GM23338 (cell line): Measurements from ENCODE around the gene C1orf87. TPM values are rescaled to one million over a fixed set of nuclear protein-coding genes. Genes with fewer than 3 reads are reported as not detected.

Experiments
- ATAC-seq: fragments of 200-7000 bp; cut with Tn5 transposase; 3 replicates; pipeline ENCODE4 v1.9.1; 2020
- DNase-seq: peaks from one replicate; pipeline ENCODE4 v3.0.0-alpha.2; 2015; ENCODE audit warnings: low spot score
- H2AFZ ChIP-seq: fragments of 200-600 bp; sonication (generic); 2 replicates; pipeline ENCODE4 v1.8.0; 2016; ENCODE audit warnings: antibody characterized with exemption, mild to moderate bottlenecking, moderate library complexity
- H3F3A ChIP-seq: fragments of 200-600 bp; sonication (generic); replicated peaks from 2 replicates; pipeline ENCODE4 v1.8.0; 2017; ENCODE audit warnings: antibody characterized with exemption, mixed run types, low read depth
- H3K27ac ChIP-seq: fragments of 200-600 bp; sonication (generic); 2 replicates; pipeline ENCODE4 v1.6.1; 2016; ENCODE audit warnings: low read depth
- H3K27me3 ChIP-seq: fragments of 200-600 bp; sonication (generic); 2 replicates; pipeline ENCODE4 v1.8.0; 2016; ENCODE audit warnings: mild to moderate bottlenecking, mixed run types, moderate library complexity; ENCODE audit not compliant: insufficient read depth
- H3K36me3 ChIP-seq: fragments of 200-600 bp; sonication (generic); 2 replicates; pipeline ENCODE4 v1.8.0; 2016; ENCODE audit warnings: mild to moderate bottlenecking; ENCODE audit not compliant: insufficient read depth
- H3K4me1 ChIP-seq: fragments of 200-600 bp; sonication (generic); 2 replicates; pipeline ENCODE4 v1.8.0; 2016; ENCODE audit warnings: mild to moderate bottlenecking, moderate library complexity; ENCODE audit not compliant: insufficient read depth
- H3K4me2 ChIP-seq: fragments of 200-600 bp; sonication (generic); 2 replicates; pipeline ENCODE4 v1.7.1; 2017; ENCODE audit warnings: mixed run types
- H3K4me3 ChIP-seq: fragments of 200-600 bp; sonication (generic); 2 replicates; pipeline ENCODE4 v1.6.1; 2016; ENCODE audit warnings: mixed run types
- H3K79me2 ChIP-seq: fragments of 200-600 bp; sonication (generic); replicated peaks from 2 replicates; pipeline ENCODE4 v1.8.0; 2017; ENCODE audit warnings: mild to moderate bottlenecking; ENCODE audit not compliant: insufficient read depth
- H3K9me2 ChIP-seq: fragments of 200-600 bp; sonication (generic); 2 replicates; pipeline ENCODE4 v1.8.0; 2017; ENCODE audit not compliant: insufficient read depth
- H4K20me1 ChIP-seq: fragments of 200-600 bp; sonication (generic); replicated peaks from 2 replicates; pipeline ENCODE4 v1.8.0; 2017; ENCODE audit warnings: mild to moderate bottlenecking; ENCODE audit not compliant: insufficient read depth
- H3K27ac Mint-ChIP-seq: 2 replicates; pipeline ENCODE4 v1.8.0; 2020; ENCODE audit warnings: inconsistent platforms, mild to moderate bottlenecking, moderate library complexity, mixed read lengths
- H3K27me3 Mint-ChIP-seq: 3 replicates; pipeline ENCODE4 v1.8.0; 2022; ENCODE audit warnings: low read depth, mild to moderate bottlenecking, moderate library complexity, mixed read lengths, inconsistent platforms; ENCODE audit not compliant: insufficient read depth, poor library complexity
- H3K36me3 Mint-ChIP-seq: 3 replicates; pipeline ENCODE4 v1.8.0; 2021; ENCODE audit warnings: low read depth, mild to moderate bottlenecking, inconsistent platforms, moderate library complexity, mixed read lengths
- H3K4me1 Mint-ChIP-seq: 3 replicates; pipeline ENCODE4 v1.8.0; 2020; ENCODE audit warnings: mild to moderate bottlenecking, inconsistent platforms, mixed read lengths
- H3K4me3 Mint-ChIP-seq: 3 replicates; pipeline ENCODE4 v1.8.0; 2021; ENCODE audit warnings: moderate library complexity, mild to moderate bottlenecking, inconsistent platforms, mixed read lengths
- H3K9me3 Mint-ChIP-seq: 3 replicates; pipeline ENCODE4 v1.8.0; 2020; ENCODE audit warnings: moderate library complexity, mild to moderate bottlenecking, inconsistent platforms, mixed read lengths
- CREB1 ChIP-seq: fragments of 250-450 bp; sonication (Bioruptor Pico); IDR thresholded peaks from 2 replicates; pipeline ENCODE4 v1.5.0; 2020; ENCODE audit warnings: low read depth, mild to moderate bottlenecking, moderate library complexity
- ETS1 ChIP-seq: IDR thresholded peaks from 2 replicates; pipeline ENCODE4 v1.6.1; 2016; ENCODE audit warnings: antibody characterized with exemption
- EZH2 ChIP-seq: fragments of 200-600 bp; sonication (generic); IDR thresholded peaks from one replicate; pipeline ENCODE4 v1.8.0; 2017; ENCODE audit warnings: antibody characterized with exemption, mild to moderate bottlenecking, low read depth; ENCODE audit not compliant: unreplicated experiment
- EZH2phosphoT487 ChIP-seq: fragments of 200-600 bp; sonication (generic); IDR thresholded peaks from one replicate; pipeline ENCODE4 v1.8.1; 2018; ENCODE audit warnings: antibody characterized with exemption; ENCODE audit not compliant: unreplicated experiment
- STAT1 ChIP-seq: IDR thresholded peaks from one replicate; pipeline ENCODE4 v1.6.1; 2016; ENCODE audit warnings: antibody characterized with exemption; ENCODE audit not compliant: unreplicated experiment
- ZNF114 ChIP-seq: fragments of 250-450 bp; sonication (Bioruptor Pico); IDR thresholded peaks from 2 replicates; pipeline ENCODE4 v1.5.0; 2020; ENCODE audit warnings: mild to moderate bottlenecking, moderate library complexity
- ZNF462 ChIP-seq: fragments of 250-450 bp; sonication (Bioruptor Pico); IDR thresholded peaks from 2 replicates; pipeline ENCODE4 v1.5.0; 2020; ENCODE audit warnings: mild to moderate bottlenecking, moderate library complexity
- polyA plus RNA-seq: library from polyadenylated mRNA; unstranded; fragments of >200 nt; fragmentation: Nextera tagmentation; extraction: Ambion mirVana; gene quantifications from 2 replicates; pipeline ENCODE4 v1.2.1, GENCODE V29; 2016
- total RNA-seq: library from RNA; depleted of rRNA; stranded (reverse); fragments of >200 nt; shearing (Covaris generic); gene quantifications from 2 replicates; pipeline ENCODE4 v1.2.3, GENCODE V29; 2014

The C1orf87 gene
- total and polyA plus RNA-seq, 2 experiments from 2014 or later = 0.07 to 0.21 TPM

- TF ChIP-seq ZNF462 (CRISPR knock-in tag) (no peak), STAT1 (no peak)
These were observed 35.9 kb downstream of the C1orf87 start (continued) for GRCh38 chr1:60037669-60038068.

- Histone ChIP-seq H3K36me3 (no peaks in the 10 kb centered on the region), H3K4me1 (peaks cover 6% of the 10 kb centered on the region), H2AFZ (no peak overlapping the region), H4K20me1 (no peaks in the 10 kb centered on the region), H3F3A (no peaks in the 10 kb centered on the region), H3K4me2 (no peak overlapping the region), H3K27ac (no peak overlapping the region), H3K27me3 (no peaks in the 10 kb centered on the region), H3K4me3 (no peak overlapping the region), H3K9me2 (0 out of 2 replicates have a peak, but pooled peaks cover 2% of the 10 kb centered on the region), H3K79me2 (no peaks in the 10 kb centered on the region)
- Mint-ChIP-seq H3K27ac (no peak overlapping the region), H3K9me3 (no peaks in the 10 kb centered on the region), H3K4me1 (peaks cover 7% of the 10 kb centered on the region; the same call in 2 of the 3 replicates), H3K36me3 (no peaks in the 10 kb centered on the region), H3K4me3 (no peak overlapping the region), H3K27me3 (no peaks in the 10 kb centered on the region)
- ATAC-seq (no peak), DNase-seq (no peak)
- TF ChIP-seq ETS1 (no peak), ZNF114 (CRISPR knock-in tag) (no peak), EZH2phosphoT487 (no peak), CREB1 (CRISPR knock-in tag) (no peak), ZNF462 (CRISPR knock-in tag) (no peak), EZH2 (no peak), STAT1 (no peak)
These were observed 36.6 kb downstream of the C1orf87 start for GRCh38 chr1:60036856-60037460.
